Activated T-helper 2 cell treated with anti-CD3 and anti-CD28 coated beads, Interferon-gamma antibody, Interleukin-2, Interleukin-4, amounts not matched to agents 10 μg/mL and 5 μg/mL and 100 μg/mL, durations not matched to agents 14 hours and 24 hours and 36 hours (primary cell): ENCODE results near the gene RMND5B. TPM values are rescaled to one million over a fixed set of nuclear protein-coding genes. Genes with fewer than 3 reads are reported as not detected.
"Not testable (repeated sequence)": the region's sequence is repeated elsewhere in the genome, so short reads cannot be mapped to it uniquely, and the experiment has no call there.

Source experiments
- DNase-seq: peaks from one replicate; pipeline ENCODE4 v3.0.0; 2021; ENCODE audit warnings: low spot score
- H3K27ac Mint-ChIP-seq: one replicate; pipeline ENCODE4 v1.8.0; 2021; ENCODE audit warnings: mixed read lengths
- H3K27me3 Mint-ChIP-seq: one replicate; pipeline ENCODE4 v1.8.0; 2021; ENCODE audit warnings: low read depth, mixed read lengths
- H3K36me3 Mint-ChIP-seq: one replicate; pipeline ENCODE4 v1.8.0; 2021; ENCODE audit warnings: low read depth, mixed read lengths
- H3K4me1 Mint-ChIP-seq: one replicate; pipeline ENCODE4 v1.8.0; 2021; ENCODE audit warnings: low read depth, mixed read lengths
- H3K4me3 Mint-ChIP-seq: one replicate; pipeline ENCODE4 v1.8.0; 2021; ENCODE audit warnings: low read depth, mild to moderate bottlenecking, moderate library complexity, mixed read lengths
- H3K9me3 Mint-ChIP-seq: one replicate; pipeline ENCODE4 v1.8.0; 2021; ENCODE audit warnings: mixed read lengths
- intact Hi-C: fragments of 100-400 bp; cut with micrococcal nuclease; formaldehyde crosslinking; loops from one replicate; pipeline ENCODE4 v1.15.1; 2023
- total RNA-seq: library from RNA; stranded (reverse); gene quantifications from 2 replicates; pipeline ENCODE4 v1.2.3, GENCODE V29; 2022

The RMND5B gene
- total RNA-seq, 1 donor from 2014 or later, result 29.3 TPM

- H3K4me3 Mint-ChIP-seq, H3K27me3 Mint-ChIP-seq, H3K9me3 Mint-ChIP-seq, H3K4me1 Mint-ChIP-seq, DNase-seq, intact Hi-C loops, H3K36me3 Mint-ChIP-seq, H3K27ac Mint-ChIP-seq: not testable (repeated sequence)
Measured at GRCh38 chr5:178127300-178128009, 3.4 kb upstream of the RMND5B start.

- peaks cover 17% of the 10 kb centered on the region for H3K36me3 Mint-ChIP-seq
- peaks cover 8% of the 10 kb centered on the region for H3K4me1 Mint-ChIP-seq
- H3K9me3 Mint-ChIP-seq, result no peaks in the 10 kb centered on the region
- H3K27me3 Mint-ChIP-seq, result no peaks in the 10 kb centered on the region
- no peak for DNase-seq
- intact Hi-C loops, result no loop called here
- no peak overlapping the region for H3K27ac Mint-ChIP-seq
- H3K4me3 Mint-ChIP-seq, result peak overlapping the region; percentile 42
Measured at GRCh38 chr5:178129296-178129695, 1.5 kb upstream of the RMND5B start.

- H3K4me3 Mint-ChIP-seq, result peak overlapping the region; percentile 74
- not testable (repeated sequence) for H3K9me3 Mint-ChIP-seq, H3K4me1 Mint-ChIP-seq, H3K27me3 Mint-ChIP-seq, H3K27ac Mint-ChIP-seq, DNase-seq
- H3K36me3 Mint-ChIP-seq, result peaks cover 22% of the 10 kb centered on the region
- intact Hi-C loops, result loop anchor here (2.0 kb wide), 1 partner anchor 17 kb away; no protein-coding TSS in a partner anchor
Measured at GRCh38 chr5:178130234-178130575, 609 bp upstream of the RMND5B start.

GRCh38 chr5:178131446-178131996 lies 707 bp downstream of the RMND5B start:
- Mint-ChIP-seq H3K4me3 (peak overlapping the region; percentile 86), H3K36me3 (peaks cover 30% of the 10 kb centered on the region), H3K9me3 (no peaks in the 10 kb centered on the region), H3K27ac (peak overlapping the region; percentile 70), H3K4me1 (peaks cover 8% of the 10 kb centered on the region), H3K27me3 (no peaks in the 10 kb centered on the region)
- intact Hi-C loops, result loop anchor here (1.0 to 2.0 kb wide), 2 partner anchors 15 to 18 kb away; partner anchors contain the start of gene N4BP3
- no peak for DNase-seq

- intact Hi-C loops, result no loop called here
- Mint-ChIP-seq H3K27ac (peak overlapping the region; percentile 7), H3K36me3 (peaks cover 46% of the 10 kb centered on the region), H3K9me3 (no peaks in the 10 kb centered on the region), H3K4me1 (peaks cover 1% of the 10 kb centered on the region), H3K4me3 (no peak overlapping the region), H3K27me3 (no peaks in the 10 kb centered on the region)
- DNase-seq, result no peak
Measured at GRCh38 chr5:178136990-178137389, 6.2 kb downstream of the RMND5B start.

- no peaks in the 10 kb centered on the region for H3K9me3 Mint-ChIP-seq
- no peak overlapping the region for H3K27ac Mint-ChIP-seq
Measured at GRCh38 chr5:178137991-178138390, 7.2 kb downstream of the RMND5B start.

GRCh38 chr5:178141550-178141949 lies 10.7 kb downstream of the RMND5B start:
- Mint-ChIP-seq H3K4me3 (no peak overlapping the region), H3K4me1 (no peaks in the 10 kb centered on the region), H3K27me3 (no peaks in the 10 kb centered on the region), H3K36me3 (peaks cover 57% of the 10 kb centered on the region), H3K9me3 (no peaks in the 10 kb centered on the region), H3K27ac (no peak overlapping the region)
- no peak for DNase-seq
- intact Hi-C loops, result no loop called here

More at GRCh38 chr5:178137991-178138390, 7.2 kb downstream of the RMND5B start:
- Mint-ChIP-seq H3K4me3 (no peak overlapping the region), H3K36me3 (peaks cover 53% of the 10 kb centered on the region), H3K27me3 (no peaks in the 10 kb centered on the region), H3K4me1 (peaks cover 1% of the 10 kb centered on the region)
- DNase-seq, result no peak
- intact Hi-C loops, result no loop called here

- no peak overlapping the region for H3K4me3 Mint-ChIP-seq
- H3K4me1 Mint-ChIP-seq, result no peaks in the 10 kb centered on the region
- H3K27ac Mint-ChIP-seq, result no peak overlapping the region
- peaks cover 64% of the 10 kb centered on the region for H3K36me3 Mint-ChIP-seq
- H3K9me3 Mint-ChIP-seq, result no peaks in the 10 kb centered on the region
- no peaks in the 10 kb centered on the region for H3K27me3 Mint-ChIP-seq
- no peak for DNase-seq
- intact Hi-C loops, result no loop called here
Measured at GRCh38 chr5:178142642-178143041, 11.8 kb downstream of the RMND5B start.

- no peak for DNase-seq
- intact Hi-C loops, result no loop called here
- Mint-ChIP-seq H3K4me1 (peaks cover under 1% of the 10 kb centered on the region), H3K36me3 (peaks cover 71% of the 10 kb centered on the region), H3K27ac (no peak overlapping the region), H3K9me3 (no peaks in the 10 kb centered on the region), H3K4me3 (no peak overlapping the region), H3K27me3 (no peaks in the 10 kb centered on the region)
Measured at GRCh38 chr5:178143246-178143645, 12.4 kb downstream of the RMND5B start.

GRCh38 chr5:178143901-178144300 lies 13.1 kb downstream of the RMND5B start:
- Mint-ChIP-seq H3K27ac (no peak overlapping the region), H3K27me3 (no peaks in the 10 kb centered on the region), H3K36me3 (peaks cover 77% of the 10 kb centered on the region), H3K4me3 (no peak overlapping the region), H3K9me3 (no peaks in the 10 kb centered on the region), H3K4me1 (peaks cover 6% of the 10 kb centered on the region)
- DNase-seq, result no peak
- intact Hi-C loops, result no loop called here

GRCh38 chr5:178145965-178146820 lies 15.4 kb downstream of the RMND5B start:
- Mint-ChIP-seq H3K36me3 (peaks cover 84% of the 10 kb centered on the region), H3K9me3 (no peaks in the 10 kb centered on the region), H3K27ac (no peak overlapping the region), H3K4me1 (peaks cover 24% of the 10 kb centered on the region), H3K27me3 (no peaks in the 10 kb centered on the region), H3K4me3 (no peak overlapping the region)
- peak; percentile 55 for DNase-seq
- intact Hi-C loops, result loop anchor here (1.0 to 2.0 kb wide), 2 partner anchors 15 to 70 kb away; partner anchors contain the start of gene RMND5B

- Mint-ChIP-seq H3K27ac (no peak overlapping the region), H3K36me3 (peaks cover 91% of the 10 kb centered on the region), H3K9me3 (no peaks in the 10 kb centered on the region), H3K4me1 (peaks cover 32% of the 10 kb centered on the region), H3K4me3 (no peak overlapping the region), H3K27me3 (no peaks in the 10 kb centered on the region)
- DNase-seq, result no peak
- intact Hi-C loops, result loop anchor here (2.0 kb wide), 1 partner anchor 17 kb away; the partner anchor contains the start of gene RMND5B
Measured at GRCh38 chr5:178147406-178147805, 16.6 kb downstream of the RMND5B start.
